Transverse colon (tissue), 4 donors: Measurements from ENCODE around the gene DOCK8. TPM values are rescaled to one million over a fixed set of nuclear protein-coding genes. Genes with fewer than 3 reads are reported as not detected.

ENCODE experiments used
- DNase-seq: peaks from one replicate; pipeline ENCODE4 v3.0.0-alpha.2; 2019
- H3K27ac ChIP-seq, 4 donors: fragments of 200-600 bp; sonication (generic); 2 replicates each; pipeline ENCODE4 v1.5.1; 2016 to 2018; ENCODE audit warnings: inconsistent platforms in 4 of 4
- H3K27me3 ChIP-seq: fragments of 200-600 bp; sonication (generic); 2 replicates; pipeline ENCODE4 v1.5.1; 2017; ENCODE audit warnings: inconsistent platforms
- H3K36me3 ChIP-seq, 4 donors: fragments of 200-600 bp; sonication (generic); 2 replicates each; pipeline ENCODE4 v1.5.1; 2017 to 2019; ENCODE audit warnings: inconsistent platforms in 4 of 4
- H3K4me1 ChIP-seq, 4 donors: fragments of 200-600 bp; sonication (generic); 2 replicates each; pipeline ENCODE4 v1.5.1; 2017 to 2020; ENCODE audit warnings: inconsistent platforms in 4 of 4
- H3K4me3 ChIP-seq, 4 donors: fragments of 200-600 bp; sonication (generic); 1 replicate in 1 of 4; 2 replicates in 3 of 4; pipeline versions ENCODE4 v1.5.1 to v1.6.1; 2017 to 2019; ENCODE audit warnings: inconsistent platforms in 4 of 4
- H3K9me3 ChIP-seq, 2 donors: fragments of 200-600 bp; sonication (generic); 2 replicates each; pipeline ENCODE4 v1.5.1; 2017 to 2019; ENCODE audit warnings: inconsistent platforms in 2 of 2
- EP300 ChIP-seq: sonication (generic); formaldehyde crosslinking; IDR thresholded peaks from one replicate; pipeline ENCODE4 v1.6.1; 2017; ENCODE audit warnings: antibody characterized with exemption, low read depth
- POLR2A ChIP-seq: fragments of 450-650 bp; IDR thresholded peaks from one replicate; pipeline ENCODE4 v1.6.1; 2016; ENCODE audit warnings: antibody characterized with exemption, mild to moderate bottlenecking, moderate library complexity
- POLR2AphosphoS5 ChIP-seq, 3 donors: sonication (generic); formaldehyde crosslinking; IDR thresholded peaks; one replicate each; pipeline ENCODE4 v1.6.1; 2016; ENCODE audit warnings: antibody characterized with exemption in 3 of 3
- WGBS, 2 donors: methylation state at CpG; one replicate each; pipeline ENCODE4 v1.1.5; 2018; ENCODE audit warnings: low coverage in 1 of 2; 5-methylcytosine and 5-hydroxymethylcytosine counted together
- in situ Hi-C, 4 donors: fragments of 200-750 bp; cut with MboI; loops; one replicate each; pipeline versions ENCODE4 v1.15.0 to v1.15.1; 2017; ENCODE audit warnings: low sequenced_read_pairs in 3 of 4, low pct_ligation_motif_present in 1 of 4, low pct_unique_long_range_greater_than_20kb in 1 of 4
- intact Hi-C: fragments of 100-400 bp; cut with DNase I; formaldehyde crosslinking; loops from one replicate; pipeline ENCODE4 v1.15.1; 2023; ENCODE audit warnings: low total_unique reads
- total RNA-seq, 4 donors: library from RNA; depleted of rRNA; stranded (reverse); fragments of >200 nt; gene quantifications; one replicate each; pipeline ENCODE4 v1.1.0, GENCODE V29; 2016
- TF ChIP-seq, protein P1 (sequence below), 5 experiments: fragments of 200-600 bp in 3 of 5; fragments of 450-650 bp in 2 of 5; sonication (generic) in 3 of 5; IDR thresholded peaks; 1 replicate in 2 of 5; 2 replicates in 3 of 5; pipeline ENCODE4 v1.5.1; 2016 to 2017; ENCODE audit warnings: antibody characterized with exemption in 5 of 5, inconsistent platforms in 3 of 5, mild to moderate bottlenecking in 2 of 5, moderate library complexity in 1 of 5

Gene DOCK8
- total RNA-seq, 4 donors from 2014 or later = 11.2 to 59.5 (median 14.7) TPM

DNA sequence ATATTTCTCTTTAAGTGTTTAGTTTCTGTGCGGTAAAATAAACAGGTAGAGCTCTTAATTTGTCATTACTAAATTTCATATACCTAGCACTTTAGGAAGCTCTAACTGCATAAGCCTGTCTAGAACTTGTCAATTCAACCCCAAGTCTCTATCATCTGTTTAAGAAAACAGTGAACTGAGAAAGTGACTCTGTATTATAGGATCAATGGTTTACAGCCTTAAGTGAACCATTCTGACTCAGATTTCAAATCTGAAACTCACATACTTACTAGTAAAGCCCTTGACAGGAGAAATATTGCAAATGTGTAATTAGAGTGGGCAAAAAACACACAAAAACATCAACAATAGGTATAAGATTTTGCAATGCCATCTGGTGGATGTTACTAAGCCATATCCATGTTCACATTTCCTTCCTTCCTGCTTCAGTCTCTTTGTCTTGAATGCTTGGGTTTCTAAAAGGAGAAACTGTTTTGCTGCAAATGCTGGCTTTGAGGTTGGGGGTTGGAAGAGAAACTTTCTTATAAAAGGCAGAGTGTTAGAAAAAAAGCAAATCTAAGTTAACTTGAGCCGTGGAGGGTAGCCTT, 101.8 kb downstream of the DOCK8 start:
- no peaks in the 10 kb centered on the region for H3K27me3 ChIP-seq
- no peak overlapping the region for H3K4me3 ChIP-seq
- no peaks in the 10 kb centered on the region for H3K9me3 ChIP-seq
- H3K27ac ChIP-seq = no peak overlapping the region
- in situ Hi-C loops (no loop called here), intact Hi-C loops (no loop called here)
- no peak for DNase-seq
- TF ChIP-seq, protein P1, sequence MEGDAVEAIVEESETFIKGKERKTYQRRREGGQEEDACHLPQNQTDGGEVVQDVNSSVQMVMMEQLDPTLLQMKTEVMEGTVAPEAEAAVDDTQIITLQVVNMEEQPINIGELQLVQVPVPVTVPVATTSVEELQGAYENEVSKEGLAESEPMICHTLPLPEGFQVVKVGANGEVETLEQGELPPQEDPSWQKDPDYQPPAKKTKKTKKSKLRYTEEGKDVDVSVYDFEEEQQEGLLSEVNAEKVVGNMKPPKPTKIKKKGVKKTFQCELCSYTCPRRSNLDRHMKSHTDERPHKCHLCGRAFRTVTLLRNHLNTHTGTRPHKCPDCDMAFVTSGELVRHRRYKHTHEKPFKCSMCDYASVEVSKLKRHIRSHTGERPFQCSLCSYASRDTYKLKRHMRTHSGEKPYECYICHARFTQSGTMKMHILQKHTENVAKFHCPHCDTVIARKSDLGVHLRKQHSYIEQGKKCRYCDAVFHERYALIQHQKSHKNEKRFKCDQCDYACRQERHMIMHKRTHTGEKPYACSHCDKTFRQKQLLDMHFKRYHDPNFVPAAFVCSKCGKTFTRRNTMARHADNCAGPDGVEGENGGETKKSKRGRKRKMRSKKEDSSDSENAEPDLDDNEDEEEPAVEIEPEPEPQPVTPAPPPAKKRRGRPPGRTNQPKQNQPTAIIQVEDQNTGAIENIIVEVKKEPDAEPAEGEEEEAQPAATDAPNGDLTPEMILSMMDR (IDR thresholded peaks at IDR 0.05) = no peak
- no peak for TF ChIP-seq POLR2AphosphoS5 (IDR thresholded peaks at IDR 0.05)
- TF ChIP-seq POLR2A = no peak
- TF ChIP-seq EP300 = no peak
- WGBS, 2 donors = 73 to 76% methylated on average over 2 of the region's 2 CpGs
- H3K4me1 ChIP-seq = no peaks in the 10 kb centered on the region
- no peaks in the 10 kb centered on the region for H3K36me3 ChIP-seq

DNA sequence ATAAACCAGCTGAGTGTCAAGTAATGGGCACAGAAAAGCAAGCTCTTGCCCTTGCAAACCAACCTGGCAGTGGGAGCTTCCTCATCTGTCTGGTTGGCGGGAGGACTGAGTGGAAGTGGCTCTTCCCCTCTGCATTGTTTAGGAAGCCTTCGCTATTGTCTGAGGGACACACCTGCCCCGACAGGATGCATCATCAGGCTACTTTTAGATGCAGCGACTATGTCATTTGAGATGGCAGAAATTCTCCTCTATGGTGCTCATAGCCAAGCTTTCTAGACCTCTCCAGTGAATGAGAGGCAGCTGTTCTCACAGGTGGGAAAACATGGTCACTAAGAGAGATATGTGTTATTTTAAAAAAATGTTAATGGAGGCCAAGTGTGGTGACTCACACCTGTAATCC, 104.0 kb downstream of the DOCK8 start:
- WGBS, 2 donors = 88% methylated on average over 4 of the region's 4 CpGs; no CpG with 5 or more reads in 1 of the 2 donors
- Histone ChIP-seq H3K27ac (no peak overlapping the region), H3K9me3 (no peaks in the 10 kb centered on the region), H3K4me3 (no peak overlapping the region), H3K36me3 (no peaks in the 10 kb centered on the region), H3K4me1 (no peaks in the 10 kb centered on the region), H3K27me3 (no peaks in the 10 kb centered on the region)
- in situ Hi-C loops (no loop called here), intact Hi-C loops (no loop called here)
- no peak for DNase-seq
- TF ChIP-seq, protein P1 (IDR thresholded peaks at IDR 0.05) = no peak
- TF ChIP-seq POLR2AphosphoS5 (IDR thresholded peaks at IDR 0.05) (no peak), POLR2A (no peak), EP300 (no peak)

DNA sequence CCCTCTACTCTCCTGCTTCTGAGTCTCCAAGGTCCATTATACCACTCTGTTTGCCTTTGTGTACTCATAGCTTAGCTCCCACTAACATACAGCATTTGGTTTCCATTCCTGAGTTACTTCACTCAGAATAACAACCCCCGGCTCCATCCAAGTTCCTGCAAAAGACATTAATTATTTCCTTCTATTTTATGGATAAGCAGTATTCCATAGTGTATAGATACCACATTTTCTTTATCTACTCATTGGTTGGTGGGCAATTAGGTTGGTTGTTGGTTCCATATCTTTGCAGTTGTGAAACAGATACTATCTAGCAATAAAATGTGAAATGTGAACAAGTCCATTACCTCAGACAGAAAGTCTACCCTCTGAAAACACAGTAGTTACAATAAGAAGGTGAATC, 110.3 kb downstream of the DOCK8 start:
- Histone ChIP-seq H3K9me3 (no peaks in the 10 kb centered on the region), H3K4me3 (no peak overlapping the region), H3K27me3 (no peaks in the 10 kb centered on the region), H3K4me1 (no peaks in the 10 kb centered on the region), H3K27ac (no peak overlapping the region), H3K36me3 (no peaks in the 10 kb centered on the region)
- DNase-seq = no peak
- TF ChIP-seq POLR2AphosphoS5 (IDR thresholded peaks at IDR 0.05) (no peak), POLR2A (no peak), EP300 (no peak)
- TF ChIP-seq, protein P1 (IDR thresholded peaks at IDR 0.05) = no peak
- intact Hi-C loops (no loop called here), in situ Hi-C loops (no loop called here)
- WGBS, 2 donors = 89% methylated on average over 1 of the region's 1 CpG; no CpG with 5 or more reads in 1 of the 2 donors

DNA sequence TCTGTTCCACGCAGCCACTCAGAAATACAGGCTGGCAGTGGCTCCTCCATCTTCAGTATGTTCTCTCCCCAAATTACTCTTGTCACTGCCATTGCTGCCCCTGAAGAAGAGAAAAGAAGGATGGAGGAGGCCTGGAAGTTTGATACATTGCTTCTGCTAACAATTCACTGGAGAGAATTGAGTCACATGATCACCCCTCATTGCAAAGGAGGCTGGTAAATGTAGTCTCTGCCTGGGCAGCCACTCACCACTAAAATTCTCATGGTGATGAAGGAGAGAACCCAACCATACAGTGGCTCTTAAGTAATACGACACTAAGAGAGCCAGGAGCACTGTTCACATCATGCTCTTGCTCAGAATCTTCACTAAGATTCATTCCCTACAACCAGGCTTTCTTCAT, 112.0 kb downstream of the DOCK8 start:
- H3K27ac ChIP-seq = no peak overlapping the region
- no peak for TF ChIP-seq POLR2AphosphoS5 (IDR thresholded peaks at IDR 0.05)
- no peak for TF ChIP-seq POLR2A
- TF ChIP-seq, protein P1 (IDR thresholded peaks at IDR 0.05) = no peak
- TF ChIP-seq EP300 = no peak
- no peak overlapping the region for H3K4me3 ChIP-seq
- H3K9me3 ChIP-seq = no peaks in the 10 kb centered on the region
- H3K27me3 ChIP-seq = no peaks in the 10 kb centered on the region
- no peaks in the 10 kb centered on the region for H3K36me3 ChIP-seq
- WGBS, 2 donors = 95% methylated on average over 2 of the region's 2 CpGs; no CpG with 5 or more reads in 1 of the 2 donors
- no peak for DNase-seq
- no peaks in the 10 kb centered on the region for H3K4me1 ChIP-seq
- in situ Hi-C loops = no loop called here
- intact Hi-C loops = no loop called here
